A549 (cell line): ENCODE results near the gene U2SURP. TPM values are rescaled to one million over a fixed set of nuclear protein-coding genes. Genes with fewer than 3 reads are reported as not detected.

ENCODE experiments used
- ATAC-seq, 2 experiments: fragments of 200-7000 bp in 1 of 2; fragments of >200 bp in 1 of 2; cut with Nextera tagmentation in 1 of 2; cut with Tn5 transposase in 1 of 2; 3 replicates each; pipeline versions ENCODE4 v1.8.0 to v1.9.1; 2018 to 2020; ENCODE audit warnings: mild to moderate bottlenecking in 1 of 2, moderate library complexity in 1 of 2
- CTCF ChIA-PET: fragments of 300-600 bp; sonication (Branson Sonifier 250); formaldehyde crosslinking; extraction: SDS; loops from one replicate; lab custom pipeline; 2021; ENCODE audit warnings: antibody characterized with exemption, inconsistent platforms; lab: Yijun Ruan, JAX
- POLR2A ChIA-PET: fragments of 350-600 bp; formaldehyde crosslinking; extraction: SDS; loops from one replicate; lab custom pipeline; 2021; ENCODE audit warnings: antibody characterized with exemption, inconsistent platforms; lab: Yijun Ruan, JAX
- DNase-seq, 2 experiments: peaks; one replicate each; pipeline versions ENCODE4 v3.0.0 to v3.0.0-alpha.2; 2011 to 2016; ENCODE audit warnings: low read depth in 1 of 2, low spot score in 1 of 2
- FAIRE-seq: peaks from 2 replicates; lab custom pipeline; 2011; peaks lifted over from hg19 to GRCh38; lab: Jason Lieb, UNC
- H3K27ac ChIP-seq, 2 experiments: fragments of >200 bp; sonication (Bioruptor Twin); formaldehyde crosslinking; 3 replicates each; pipeline ENCODE4 v1.5.1; 2016 to 2017
- H3K4me1 ChIP-seq: fragments of >200 bp; sonication (Bioruptor Twin); formaldehyde crosslinking; 3 replicates; pipeline ENCODE4 v1.6.1; 2016
- H3K4me2 ChIP-seq: fragments of >200 bp; sonication (Bioruptor Twin); formaldehyde crosslinking; 3 replicates; pipeline ENCODE4 v1.6.1; 2016
- H3K4me3 ChIP-seq: fragments of >200 bp; sonication (Bioruptor Twin); formaldehyde crosslinking; 3 replicates; pipeline ENCODE4 v1.5.1; 2016
- H3K9me3 ChIP-seq: fragments of >200 bp; sonication (Bioruptor Twin); formaldehyde crosslinking; 3 replicates; pipeline ENCODE4 v1.6.1; 2016
- ATOH8 ChIP-seq: fragments of 250-450 bp; sonication (Bioruptor Pico); IDR thresholded peaks from 2 replicates; pipeline ENCODE4 v1.5.0; 2020; ENCODE audit warnings: low read depth, mild to moderate bottlenecking, moderate library complexity
- BHLHE40 ChIP-seq: IDR thresholded peaks from 2 replicates; pipeline ENCODE4 v1.6.1; 2012; ENCODE audit warnings: low read depth, low read length, inconsistent platforms
- CHD2 ChIP-seq: fragments of 150-350 bp; IDR thresholded peaks from 2 replicates; pipeline ENCODE4 v1.6.1; 2014; ENCODE audit warnings: low read length; ENCODE audit not compliant: partially characterized antibody
- CHD4 ChIP-seq: fragments of 200-600 bp; sonication (generic); IDR thresholded peaks from 2 replicates; pipeline ENCODE4 v1.6.1; 2016; ENCODE audit warnings: antibody characterized with exemption, mild to moderate bottlenecking, borderline replicate concordance
- CTCF ChIP-seq: fragments of >200 bp; sonication (Bioruptor Twin); formaldehyde crosslinking; IDR thresholded peaks from 3 replicates; pipeline ENCODE4 v1.5.1; 2016
- EHMT2 ChIP-seq: fragments of 200-600 bp; sonication (generic); IDR thresholded peaks from 2 replicates; pipeline ENCODE4 v1.6.1; 2016; ENCODE audit warnings: antibody characterized with exemption, low read depth, mild to moderate bottlenecking, moderate library complexity
- ELK1 ChIP-seq: fragments of 150-350 bp; IDR thresholded peaks from 2 replicates; pipeline ENCODE4 v1.6.1; 2014; ENCODE audit warnings: low read depth, mild to moderate bottlenecking, low read length
- FOSL2 ChIP-seq, 2 experiments: fragments of 450-650 bp in 1 of 2; fragments of >200 bp in 1 of 2; sonication (Bioruptor Twin) in 1 of 2; formaldehyde crosslinking; IDR thresholded peaks; 2 replicates each; pipeline versions ENCODE4 v1.5.0 to v1.6.1; 2016 to 2020; ENCODE audit warnings: mild to moderate bottlenecking in 1 of 2, moderate library complexity in 1 of 2
- HMGXB4 ChIP-seq: fragments of 250-450 bp; sonication (Bioruptor Pico); IDR thresholded peaks from 2 replicates; pipeline ENCODE4 v1.5.0; 2021; ENCODE audit warnings: mild to moderate bottlenecking, moderate library complexity, borderline replicate concordance
- HOXA7 ChIP-seq: fragments of 250-450 bp; sonication (Bioruptor Pico); IDR thresholded peaks from 2 replicates; pipeline ENCODE4 v1.5.0; 2020; ENCODE audit warnings: mild to moderate bottlenecking, moderate library complexity
- HOXB13 ChIP-seq: fragments of 250-450 bp; sonication (Bioruptor Pico); IDR thresholded peaks from 2 replicates; pipeline ENCODE4 v1.5.0; 2020; ENCODE audit warnings: low read depth, mild to moderate bottlenecking, moderate library complexity
- HOXB5 ChIP-seq: fragments of 250-450 bp; sonication (Bioruptor Pico); IDR thresholded peaks from 2 replicates; pipeline ENCODE4 v1.5.0; 2020; ENCODE audit warnings: mild to moderate bottlenecking, moderate library complexity
- JUN ChIP-seq, 2 experiments: fragments of >200 bp; sonication (Bioruptor Twin); formaldehyde crosslinking; IDR thresholded peaks; 2 replicates in 1 of 2; 3 replicates in 1 of 2; pipeline ENCODE4 v1.6.1; 2016 to 2017
- KDM1A ChIP-seq: fragments of 200-600 bp; sonication (generic); IDR thresholded peaks from 2 replicates; pipeline ENCODE4 v1.6.1; 2016; ENCODE audit warnings: low read depth, mild to moderate bottlenecking
- MAX ChIP-seq: IDR thresholded peaks from 2 replicates; pipeline ENCODE4 v1.6.1; 2012
- MYC ChIP-seq: IDR thresholded peaks from 2 replicates; pipeline ENCODE4 v1.6.1; 2012; ENCODE audit warnings: mild to moderate bottlenecking, inconsistent platforms, low read length, improper control_type of control experiment, borderline replicate concordance
- NFE2L2 ChIP-seq: fragments of 150-350 bp; conservative IDR thresholded peaks from 2 replicates; pipeline ENCODE4 v1.6.1; 2014; ENCODE audit warnings: low read length
- POLR2A ChIP-seq: IDR thresholded peaks from 2 replicates; pipeline ENCODE4 v1.6.1; 2012; ENCODE audit warnings: mild to moderate bottlenecking, low read length
- POLR2AphosphoS2 ChIP-seq: conservative IDR thresholded peaks from 2 replicates; pipeline ENCODE4 v1.6.1; 2012; ENCODE audit warnings: low read length, improper control_type of control experiment, inconsistent platforms
- REST ChIP-seq: fragments of 200-600 bp; sonication (generic); IDR thresholded peaks from 2 replicates; pipeline ENCODE4 v1.6.1; 2016; ENCODE audit warnings: antibody characterized with exemption, mild to moderate bottlenecking, moderate library complexity
- SREBF2 ChIP-seq: fragments of 450-650 bp; IDR thresholded peaks from 2 replicates; pipeline ENCODE4 v1.6.1; 2014; ENCODE audit warnings: mild to moderate bottlenecking, moderate library complexity
- TFCP2L1 ChIP-seq: fragments of 250-450 bp; sonication (Bioruptor Pico); IDR thresholded peaks from 2 replicates; pipeline ENCODE4 v1.5.0; 2021; ENCODE audit warnings: mild to moderate bottlenecking
- WGBS: methylation state at CpG from one replicate; pipeline ENCODE4 v1.1.6; 2017; ENCODE audit errors: missing lambda C conversion rate; 5-methylcytosine and 5-hydroxymethylcytosine counted together
- polyA plus RNA-seq, 4 experiments: library from polyadenylated mRNA; depleted of rRNA in 3 of 4; stranded (reverse); fragments of >200 nt; fragmentation: RNase III in 1 of 4; extraction: RNeasy Plus Mini Kit Qiagen cat#74134 plus additional on column Dnase treatment in 1 of 4; gene quantifications; 2 replicates in 3 of 4; 3 replicates in 1 of 4; pipeline ENCODE4 v1.2.3, GENCODE V29; 2011 to 2017

Gene U2SURP
- polyA plus RNA-seq, 2 of the 4 experiments (the other 2 are of a cell fraction) = 90.1 to 166 TPM

GRCh38 chr3:143099690-143100089, 98.3 kb downstream of the U2SURP start:
- no peak for ATAC-seq
- POLR2A ChIA-PET = no interaction called here
- Histone ChIP-seq H3K9me3 (no peaks in the 10 kb centered on the region; the same call in 2 of the 3 replicates), H3K4me2 (no peak overlapping the region), H3K27ac (no peak overlapping the region), H3K4me3 (no peak overlapping the region), H3K4me1 (no peaks in the 10 kb centered on the region)
- no peak for TF ChIP-seq HOXB13 (CRISPR knock-in tag)
- TF ChIP-seq MAX = no peak
- no peak for TF ChIP-seq CTCF
- no peak for TF ChIP-seq CHD2
- no peak for TF ChIP-seq EHMT2
- TF ChIP-seq NFE2L2 = no peak
- TF ChIP-seq REST = no peak
- no peak for TF ChIP-seq CHD4
- no peak for TF ChIP-seq BHLHE40
- TF ChIP-seq JUN (IDR thresholded peaks at IDR 0.05) = no peak
- TF ChIP-seq POLR2AphosphoS2 = no peak
- TF ChIP-seq ELK1 = no peak
- TF ChIP-seq HOXB5 (CRISPR knock-in tag) = no peak
- 45% methylated on average over 2 of the region's 2 CpGs for WGBS
- FAIRE-seq = no peak
- CTCF ChIA-PET = interaction anchor here (1.5 kb wide), 1 partner anchor 9 kb away, joined by 3 read pairs; no protein-coding TSS in a partner anchor
- DNase-seq = no peak

GRCh38 chr3:143100451-143100850, 99.1 kb downstream of the U2SURP start:
- no peak overlapping the region for H3K27ac ChIP-seq
- ChIA-PET POLR2A (no interaction called here), CTCF (no interaction called here)
- H3K4me3 ChIP-seq = no peak overlapping the region
- no peak for TF ChIP-seq KDM1A
- no peak for TF ChIP-seq SREBF2
- no peak for TF ChIP-seq HMGXB4 (CRISPR knock-in tag)
- no peak for TF ChIP-seq CTCF
- TF ChIP-seq POLR2AphosphoS2 = no peak
- TF ChIP-seq HOXB13 (CRISPR knock-in tag) = no peak
- no peak for TF ChIP-seq HOXA7 (CRISPR knock-in tag)
- no peak for TF ChIP-seq POLR2A
- TF ChIP-seq TFCP2L1 (CRISPR knock-in tag) = no peak
- TF ChIP-seq ATOH8 = no peak
- no peak for TF ChIP-seq MYC
- TF ChIP-seq JUN (IDR thresholded peaks at IDR 0.05) = no peak
- TF ChIP-seq CHD4 = no peak
- no peak for TF ChIP-seq FOSL2 (IDR thresholded peaks at IDR 0.05)
- TF ChIP-seq FOSL2 (CRISPR knock-in tag; IDR thresholded peaks at IDR 0.05) = no peak
- TF ChIP-seq NFE2L2 = no peak
- H3K4me2 ChIP-seq = no peak overlapping the region
- no peaks in the 10 kb centered on the region for H3K4me1 ChIP-seq
- ATAC-seq = 0 out of 6 replicates have a peak, but pooled peaks of 1 of the 2 experiments have one; percentile 32
- DNase-seq = no peak
- FAIRE-seq = no peak
- 50% methylated on average over 6 of the region's 6 CpGs for WGBS
- H3K9me3 ChIP-seq = peaks cover 4% of the 10 kb centered on the region; the same call in 1 of the 3 replicates
